HG02588 (cell line): ENCODE data around the gene MESP2.

ENCODE experiments used
- ATAC-seq: cut with Tn5 transposase; IDR thresholded peaks from one replicate; pipeline ENCODE4 v1.9.1; 2021; ENCODE audit warnings: mild to moderate bottlenecking, moderate library complexity; ENCODE audit not compliant: unreplicated experiment

The MESP2 gene

GRCh38 chr15:89812847-89813320 lies 36.8 kb downstream of the MESP2 start:
- ATAC-seq = no peak

- no peak for ATAC-seq
Observed at GRCh38 chr15:89813381-89814111, 37.4 kb downstream of the MESP2 start.

GRCh38 chr15:89814112-89814742 lies 38.1 kb downstream of the MESP2 start:
- no peak for ATAC-seq

DNA sequence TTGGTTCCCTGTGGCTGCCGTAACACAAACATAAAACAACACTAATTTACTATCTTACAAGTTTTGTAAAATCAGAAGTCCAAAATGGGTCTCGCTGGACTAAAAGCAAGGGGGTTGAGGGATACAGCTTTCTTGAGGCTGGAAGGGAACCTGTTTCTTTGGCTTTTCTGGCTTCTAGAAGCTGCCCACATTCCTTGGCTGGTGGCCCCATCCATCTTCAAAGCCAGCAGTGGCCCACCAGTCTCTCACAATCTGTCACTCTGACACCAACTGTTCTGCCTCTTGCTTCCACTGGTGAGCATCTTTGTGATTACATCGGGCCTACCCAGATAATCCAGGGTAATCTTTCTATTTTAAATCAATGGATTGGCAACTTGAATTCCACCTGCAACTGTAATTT lies 39.6 kb downstream of the MESP2 start:
- ATAC-seq = no peak

- no peak for ATAC-seq
Observed at GRCh38 chr15:89817701-89818280, 41.7 kb downstream of the MESP2 start.

- ATAC-seq = no peak
Observed at GRCh38 chr15:89818287-89818686, 42.2 kb downstream of the MESP2 start.

DNA sequence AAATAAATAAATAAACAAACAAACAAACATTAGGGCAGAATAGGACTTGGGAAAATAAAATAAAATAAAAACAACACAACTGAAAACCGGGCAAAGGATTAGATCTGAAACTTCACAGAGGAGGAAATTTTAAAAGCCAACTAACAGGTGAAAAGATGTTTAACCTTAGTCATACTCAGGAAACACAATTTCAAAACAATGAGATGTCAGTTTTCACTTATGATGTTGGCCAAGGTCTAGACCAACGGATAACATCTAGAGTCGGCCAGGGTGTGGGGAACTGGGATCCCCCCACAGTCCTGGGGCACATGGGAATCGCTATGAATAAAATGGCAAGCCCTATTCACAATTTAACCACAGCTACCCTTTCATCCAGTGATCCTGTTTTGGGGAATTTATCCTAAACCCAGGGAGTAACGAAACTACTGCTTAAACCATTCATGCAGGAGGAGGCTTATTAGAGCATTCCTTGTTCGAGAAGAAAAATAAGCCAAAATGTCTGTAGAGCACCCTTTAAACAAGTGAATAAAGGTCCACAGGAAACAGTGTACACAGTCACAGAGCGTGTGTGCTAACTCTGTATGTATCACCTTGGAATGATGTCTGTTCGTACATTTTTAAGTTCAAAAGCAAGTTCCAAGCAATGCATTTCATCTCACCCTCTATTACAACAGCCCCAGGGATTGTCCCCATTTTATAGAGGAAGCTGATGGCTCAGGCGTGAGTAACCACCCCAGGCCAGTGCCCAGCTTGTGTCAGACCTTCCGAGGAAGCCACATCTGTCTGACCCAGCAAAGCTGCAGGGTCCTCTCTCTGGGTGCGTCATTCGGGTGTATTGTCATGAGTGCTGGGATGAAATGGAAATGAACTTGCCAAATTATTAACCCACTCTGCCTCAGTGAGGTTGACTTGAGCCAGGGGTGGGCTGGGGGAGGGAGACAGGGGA lies 44.8 kb downstream of the MESP2 start:
- no peak for ATAC-seq

- no peak for ATAC-seq
Observed at GRCh38 chr15:89822026-89822425, 45.9 kb downstream of the MESP2 start.

GRCh38 chr15:89822611-89822950 lies 46.4 kb downstream of the MESP2 start:
- ATAC-seq = no peak

DNA sequence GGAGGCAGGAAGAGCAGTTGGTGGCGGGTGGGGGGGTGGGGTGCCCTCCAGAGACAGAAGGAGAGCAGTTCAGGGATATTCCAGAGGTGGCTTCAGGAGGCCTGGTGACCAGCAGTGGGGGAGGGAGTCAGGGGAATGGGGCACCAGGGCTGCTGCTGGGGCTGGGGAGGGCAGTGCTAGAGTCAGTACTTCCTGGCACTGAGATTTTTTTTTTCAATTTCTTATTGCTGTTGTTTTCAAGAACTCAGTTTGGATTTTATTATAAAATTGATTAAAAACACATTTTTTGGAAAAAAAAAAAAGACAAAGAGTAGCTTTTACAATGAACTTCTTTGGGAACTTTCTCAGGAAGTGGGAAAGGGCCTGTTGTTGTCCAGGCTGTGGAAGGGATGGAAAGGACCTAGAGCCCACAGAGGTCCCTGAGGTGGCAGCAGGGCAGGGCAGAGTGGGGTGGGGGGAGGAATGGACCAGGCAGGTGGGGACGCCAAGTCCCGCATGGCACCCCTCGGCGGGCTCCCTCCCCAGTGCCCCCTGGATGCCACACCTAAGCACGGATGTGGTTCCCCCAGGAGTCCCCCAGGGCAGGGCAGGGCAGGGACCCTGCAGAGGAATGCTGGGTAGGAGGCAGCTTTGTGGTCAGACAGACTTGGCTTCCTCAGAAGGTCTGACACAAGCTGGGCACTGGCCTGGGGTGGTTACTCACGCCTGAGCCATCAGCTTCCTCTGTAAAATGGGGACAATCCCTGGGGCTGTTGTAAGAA lies 47.0 kb downstream of the MESP2 start:
- ATAC-seq = no peak

DNA sequence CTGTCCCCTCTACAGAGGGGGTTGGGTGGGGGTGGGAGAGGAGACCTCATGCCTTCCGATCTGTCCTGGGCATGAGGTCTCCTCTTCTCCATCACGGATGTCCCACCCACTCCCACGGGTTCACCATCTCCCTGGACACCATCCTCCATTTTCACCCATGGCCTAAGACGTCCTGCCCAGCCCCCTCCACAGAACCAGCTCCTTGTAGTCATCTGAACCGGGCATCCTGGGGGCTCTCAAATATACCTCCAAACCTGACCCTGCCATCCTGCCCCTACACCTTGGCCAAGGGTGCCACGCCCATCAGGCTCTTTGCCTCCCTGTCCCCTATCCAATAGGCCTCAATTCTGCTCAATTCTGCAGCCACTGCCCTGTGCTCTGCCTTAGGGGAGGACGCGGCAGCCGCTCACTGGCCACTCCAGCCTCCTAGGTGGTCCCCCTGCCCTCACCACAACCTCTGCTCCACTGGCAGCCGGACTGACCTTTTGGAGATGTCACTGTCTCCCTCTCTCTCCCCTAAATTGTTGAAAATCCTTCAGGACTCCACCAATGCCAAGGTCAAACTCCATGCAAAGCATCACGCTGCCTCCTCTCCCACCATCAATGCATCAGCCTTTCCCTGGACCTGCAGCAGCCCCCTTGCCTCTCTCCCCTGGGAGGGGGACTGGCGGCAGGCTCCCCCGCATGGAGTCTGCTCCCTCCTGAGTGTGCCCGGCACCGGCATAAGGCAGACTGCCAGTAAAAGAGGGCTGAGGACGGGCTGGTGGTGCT lies 47.9 kb downstream of the MESP2 start:
- ATAC-seq = no peak

DNA sequence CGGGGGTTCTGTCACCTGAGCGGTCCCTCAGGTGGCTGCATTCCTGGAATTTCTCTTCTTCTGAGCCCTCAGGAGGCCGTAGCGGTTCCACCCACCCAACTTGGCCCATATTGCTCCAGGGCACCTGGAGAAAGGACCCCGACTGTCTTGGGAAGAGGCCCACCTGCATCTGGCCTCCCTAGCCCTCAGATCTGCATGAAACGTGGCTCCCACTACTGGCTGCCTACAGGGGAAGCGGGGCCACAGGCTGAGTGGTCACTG lies 48.4 kb downstream of the MESP2 start:
- no peak for ATAC-seq

GRCh38 chr15:89825271-89825940 lies 49.3 kb downstream of the MESP2 start:
- no peak for ATAC-seq

DNA sequence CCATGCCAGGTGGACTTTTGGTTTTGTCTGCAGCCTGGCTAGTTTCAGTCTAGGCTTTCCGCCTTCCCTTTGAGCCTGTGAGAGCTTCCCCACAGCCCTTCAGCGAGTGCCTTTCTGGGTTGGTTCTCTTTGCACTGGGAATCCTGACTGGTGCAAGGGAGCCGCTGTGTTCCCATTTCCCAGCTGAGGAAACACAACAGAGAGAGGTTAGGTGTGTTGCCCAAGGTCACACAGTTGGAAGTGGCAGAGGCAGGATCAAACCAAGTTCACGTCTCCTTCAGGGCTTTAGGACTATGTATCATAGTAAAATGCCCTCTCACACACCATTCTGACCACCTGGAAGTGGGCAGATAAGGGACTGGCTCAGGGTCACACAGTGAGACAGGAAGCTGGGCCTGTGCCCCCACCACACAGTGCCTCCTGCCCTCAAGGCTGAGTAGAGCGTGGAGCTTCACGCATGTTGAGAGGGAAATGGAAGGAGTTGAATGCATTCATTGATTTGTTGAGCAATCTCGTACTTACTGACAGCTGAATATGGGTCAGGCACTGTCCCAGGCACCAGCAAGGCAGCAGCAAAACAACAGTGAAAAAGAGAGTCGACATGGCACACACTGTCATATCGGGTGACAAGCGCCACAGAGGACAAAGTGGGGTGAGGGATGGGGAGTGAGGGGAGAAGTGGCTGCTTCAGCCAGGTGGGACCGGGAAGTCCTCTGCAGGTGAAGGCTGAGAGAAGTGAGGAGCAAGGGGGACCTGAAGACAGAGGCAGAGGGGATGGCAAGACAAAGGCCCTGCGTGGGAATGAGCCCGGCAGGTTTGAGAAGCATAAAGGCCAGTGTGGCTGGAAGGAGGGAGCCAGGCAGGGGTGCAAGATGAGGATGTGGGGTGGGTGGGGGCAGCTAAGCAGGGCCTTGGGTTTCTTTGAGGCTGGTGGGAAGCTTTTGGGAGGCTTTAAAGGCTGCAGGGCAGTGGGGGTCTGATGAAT lies 50.8 kb downstream of the MESP2 start:
- ATAC-seq = no peak

DNA sequence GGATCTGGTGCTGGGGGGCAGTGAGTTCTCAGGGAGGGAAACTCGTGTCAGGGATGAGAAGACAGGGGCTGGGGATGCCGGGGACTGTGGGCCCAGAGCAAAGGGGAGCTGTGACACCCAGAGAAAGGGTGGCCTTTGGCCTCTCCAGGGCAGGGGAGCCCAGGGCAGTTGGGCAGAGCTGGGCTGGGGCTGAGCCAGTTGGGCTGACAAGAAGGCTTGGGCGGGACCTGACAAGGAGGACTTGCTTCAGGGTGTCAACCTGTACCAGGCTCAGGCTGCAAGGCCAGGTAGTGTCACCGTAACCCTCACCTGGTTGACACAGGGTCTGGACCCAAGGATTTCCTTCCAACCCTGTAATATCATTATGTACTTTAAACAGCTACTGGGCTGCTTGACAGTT lies 51.7 kb downstream of the MESP2 start:
- no peak for ATAC-seq
